ENCODE measurements around the gene ACTN3.
A peak's percentile ranks its signal among the peaks of the same experiment; 100 is the strongest.
"Not testable (repeated sequence)": the region's sequence is repeated elsewhere in the genome, so short reads cannot be mapped to it uniquely, and the experiment has no call there.

ACTN3 gene

DNA sequence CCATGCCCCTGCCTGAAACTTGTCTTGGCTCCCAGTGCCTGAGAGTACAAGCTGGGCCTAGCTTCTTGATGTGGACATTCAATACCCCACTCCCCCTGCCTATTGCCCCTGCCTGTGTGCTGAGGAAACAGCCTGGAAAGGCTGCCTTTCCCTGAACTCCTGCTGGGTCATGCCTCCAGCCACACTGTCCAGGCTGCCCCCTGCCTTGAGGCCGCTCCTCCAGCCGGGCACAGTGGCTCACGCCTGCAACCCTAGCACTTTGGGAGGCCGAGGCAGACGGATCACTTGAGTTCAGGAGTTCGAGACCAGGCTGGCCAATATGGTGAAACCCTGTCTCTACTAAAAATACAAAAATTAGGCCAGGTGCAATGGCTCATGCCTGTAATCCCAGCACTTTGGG is 56.4 kb downstream of the ACTN3 start:
- no peak for DNase-seq

GRCh38 chr11:66604155-66604554 is 57.5 kb downstream of the ACTN3 start:
- DNase-seq, result no peak

- DNase-seq, result not testable (repeated sequence)
Measured at GRCh38 chr11:66606608-66607007, 59.9 kb downstream of the ACTN3 start.

DNA sequence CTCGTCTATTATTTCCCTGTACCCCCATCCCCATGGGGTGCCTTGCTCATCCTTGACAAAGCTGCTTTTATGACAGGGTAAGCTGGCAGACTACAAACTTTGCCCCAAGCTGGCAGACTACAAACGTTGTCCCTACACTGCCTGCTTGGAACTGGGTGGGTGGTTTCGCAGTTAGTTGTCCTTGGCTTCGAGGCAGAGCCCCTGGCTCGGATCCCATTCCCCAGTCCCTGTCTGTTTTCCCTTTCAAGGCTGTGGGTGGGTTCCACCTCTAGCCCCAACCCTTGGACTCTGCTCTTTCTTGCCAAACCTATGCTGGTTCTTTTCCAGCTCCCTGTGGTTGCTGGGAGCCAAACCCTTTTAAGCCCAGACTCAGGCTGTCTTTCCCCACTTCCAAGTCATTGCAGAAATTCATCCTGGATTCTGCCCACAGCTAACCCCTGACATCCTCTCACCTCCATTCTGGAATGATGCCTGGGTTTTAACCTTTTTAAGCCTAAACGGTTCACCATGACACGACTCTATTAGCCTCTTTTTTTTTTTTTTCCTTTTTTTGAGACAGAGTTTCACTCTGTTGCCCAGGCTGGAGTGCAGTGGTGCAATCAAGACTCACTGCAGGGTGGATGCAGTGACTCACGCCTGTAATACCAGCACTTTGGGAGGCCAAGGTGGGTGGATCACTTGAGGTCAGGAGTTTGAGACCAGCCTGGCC is 60.6 kb downstream of the ACTN3 start:
- peak; percentile 85 for DNase-seq

GRCh38 chr11:66609721-66610617 is 63.3 kb downstream of the ACTN3 start:
- no peak for DNase-seq

DNA sequence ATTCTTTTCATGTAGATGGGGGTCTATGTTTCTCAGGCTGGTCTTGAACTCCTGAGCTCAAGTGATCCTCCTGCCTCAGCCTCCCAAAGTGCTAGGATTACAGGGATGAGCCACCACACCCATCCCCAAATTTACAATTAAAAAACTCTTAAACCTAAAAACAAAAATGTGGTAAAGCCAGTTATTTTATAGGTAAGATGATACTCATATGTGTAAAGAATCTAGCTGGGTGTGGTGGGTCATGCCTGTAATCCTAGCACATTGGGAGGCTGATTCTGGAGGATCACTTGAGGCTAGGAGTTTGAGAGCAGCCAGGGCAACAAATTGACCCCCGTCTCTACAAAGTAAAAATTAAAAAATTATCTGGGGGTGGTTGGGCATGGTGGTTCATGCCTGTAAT is 65.8 kb downstream of the ACTN3 start:
- no peak for DNase-seq
